Large intestine (tissue), 3 donors: ENCODE measurements around the gene ICA1. TPM values are rescaled to one million over a fixed set of nuclear protein-coding genes. Genes with fewer than 3 reads are reported as not detected.

Experiments used
- DNase-seq, 2 donors: peaks; one replicate each; pipeline versions ENCODE4 v3.0.0 to v3.0.0-alpha.2; 2013
- H3K27ac ChIP-seq: one replicate; pipeline ENCODE4 v1.5.1; 2013; ENCODE audit warnings: low read length
- H3K27me3 ChIP-seq: 2 replicates; pipeline ENCODE4 v1.6.1; 2013; ENCODE audit warnings: low read length; ENCODE audit not compliant: control insufficient read depth, insufficient read depth
- H3K36me3 ChIP-seq: 2 replicates; pipeline ENCODE4 v1.6.1; 2013; ENCODE audit warnings: low read length; ENCODE audit not compliant: control insufficient read depth, insufficient read depth
- H3K4me1 ChIP-seq: one replicate; pipeline ENCODE4 v1.6.1; 2013; ENCODE audit warnings: low read length; ENCODE audit not compliant: control insufficient read depth, insufficient read depth
- H3K4me3 ChIP-seq: one replicate; pipeline ENCODE4 v1.5.1; 2013; ENCODE audit warnings: low read length
- H3K9me3 ChIP-seq: one replicate; pipeline ENCODE4 v1.6.1; 2013; ENCODE audit warnings: mild to moderate bottlenecking, low read depth, low read length, moderate library complexity; ENCODE audit not compliant: control insufficient read depth
- WGBS: methylation state at CpG from one replicate; pipeline ENCODE4 v1.1.5; 2013; ENCODE audit warnings: low lambda C conversion rate; ENCODE audit not compliant: insufficient coverage; 5-methylcytosine and 5-hydroxymethylcytosine counted together
- polyA plus RNA-seq: library from polyadenylated mRNA; unstranded; fragments of 120-200 nt; gene quantifications from one replicate; pipeline ENCODE4 v1.2.1, GENCODE V29; 2013

The ICA1 gene
- polyA plus RNA-seq, 1 donor, result 51.6 TPM

GRCh38 chr7:8228766-8229674 lies 32.9 kb downstream of the ICA1 start:
- Histone ChIP-seq H3K36me3 (peaks cover 8% of the 10 kb centered on the region), H3K27ac (no peak overlapping the region), H3K4me1 (no peaks in the 10 kb centered on the region), H3K4me3 (no peak overlapping the region), H3K27me3 (no peaks in the 10 kb centered on the region), H3K9me3 (no peaks in the 10 kb centered on the region)
- WGBS, result 92% methylated on average over 2 of the region's 6 CpGs
- DNase-seq, result no peak

DNA sequence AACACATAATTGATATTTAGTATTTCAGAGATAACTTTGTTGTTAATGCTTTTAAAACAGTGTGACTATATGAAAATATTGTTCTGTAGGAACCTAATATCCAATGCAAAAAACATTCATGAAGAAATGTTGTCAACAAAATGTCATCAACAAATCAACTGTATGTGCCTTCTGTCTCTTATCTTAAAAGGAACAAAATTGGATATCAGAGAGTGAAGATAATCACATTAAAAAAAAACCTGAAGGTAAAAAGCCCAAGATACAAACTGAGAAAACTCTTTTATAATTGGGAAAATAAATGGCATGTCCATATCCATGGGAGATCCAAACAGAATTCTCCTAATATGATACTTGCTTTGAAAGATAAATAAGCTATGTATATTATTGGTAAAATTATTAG lies 33.9 kb downstream of the ICA1 start:
- Histone ChIP-seq H3K27me3 (no peaks in the 10 kb centered on the region), H3K27ac (no peak overlapping the region), H3K4me1 (no peaks in the 10 kb centered on the region), H3K36me3 (peaks cover 5% of the 10 kb centered on the region), H3K9me3 (no peaks in the 10 kb centered on the region), H3K4me3 (no peak overlapping the region)
- no peak for DNase-seq

- Histone ChIP-seq H3K4me3 (no peak overlapping the region), H3K4me1 (no peaks in the 10 kb centered on the region), H3K27me3 (no peaks in the 10 kb centered on the region), H3K36me3 (peaks cover 5% of the 10 kb centered on the region), H3K9me3 (no peaks in the 10 kb centered on the region), H3K27ac (no peak overlapping the region)
- WGBS, result no CpG with 5 or more reads among the region's 3 CpGs
- no peak for DNase-seq
Measured at GRCh38 chr7:8227261-8227660, 34.7 kb downstream of the ICA1 start.

- Histone ChIP-seq H3K4me1 (no peaks in the 10 kb centered on the region), H3K27ac (no peak overlapping the region), H3K36me3 (peaks cover 5% of the 10 kb centered on the region), H3K27me3 (no peaks in the 10 kb centered on the region), H3K9me3 (no peaks in the 10 kb centered on the region), H3K4me3 (no peak overlapping the region)
- no peak for DNase-seq
- WGBS, result no CpG with 5 or more reads among the region's 2 CpGs
Measured at GRCh38 chr7:8226501-8226900, 35.5 kb downstream of the ICA1 start.

DNA sequence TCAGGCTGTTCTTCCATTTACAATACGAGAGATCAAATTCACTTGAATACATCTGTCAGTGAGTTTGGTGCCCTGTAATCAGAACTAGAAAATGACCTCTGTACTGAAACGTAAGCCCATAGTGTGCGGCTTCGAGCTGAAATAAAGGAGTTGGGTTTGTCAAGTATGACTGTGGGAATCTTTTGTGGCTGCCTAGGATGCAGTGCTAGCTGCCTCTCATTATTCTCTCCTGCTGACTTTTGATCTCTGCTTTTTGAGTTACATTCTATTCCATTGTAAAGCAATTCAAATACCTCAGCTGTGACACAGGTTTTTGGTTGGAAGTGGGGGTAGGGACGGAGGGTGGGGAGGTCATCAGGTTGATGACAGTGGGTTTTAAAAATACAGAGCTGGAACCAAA lies 40.4 kb downstream of the ICA1 start:
- H3K36me3 ChIP-seq, result peaks cover 15% of the 10 kb centered on the region
- H3K9me3 ChIP-seq, result no peaks in the 10 kb centered on the region
- no peak overlapping the region for H3K4me3 ChIP-seq
- H3K27ac ChIP-seq, result no peak overlapping the region
- no CpG with 5 or more reads among the region's 5 CpGs for WGBS
- DNase-seq, result no peak
- no peaks in the 10 kb centered on the region for H3K27me3 ChIP-seq
- no peaks in the 10 kb centered on the region for H3K4me1 ChIP-seq

GRCh38 chr7:8221101-8221495 lies 40.9 kb downstream of the ICA1 start:
- H3K4me1 ChIP-seq, result no peaks in the 10 kb centered on the region
- peaks cover 15% of the 10 kb centered on the region for H3K36me3 ChIP-seq
- DNase-seq, result no peak
- WGBS, result 100% methylated on average over 1 of the region's 5 CpGs
- no peaks in the 10 kb centered on the region for H3K27me3 ChIP-seq
- no peak overlapping the region for H3K27ac ChIP-seq
- H3K9me3 ChIP-seq, result no peaks in the 10 kb centered on the region
- H3K4me3 ChIP-seq, result no peak overlapping the region

- Histone ChIP-seq H3K36me3 (peaks cover 19% of the 10 kb centered on the region), H3K4me3 (no peak overlapping the region), H3K27ac (no peak overlapping the region), H3K4me1 (no peaks in the 10 kb centered on the region), H3K27me3 (no peaks in the 10 kb centered on the region), H3K9me3 (no peaks in the 10 kb centered on the region)
- no CpG with 5 or more reads among the region's 7 CpGs for WGBS
- no peak for DNase-seq
Measured at GRCh38 chr7:8220376-8221100, 41.4 kb downstream of the ICA1 start.

- no peak overlapping the region for H3K27ac ChIP-seq
- DNase-seq, result peak; percentile 38 to 45
- H3K36me3 ChIP-seq, result peaks cover 26% of the 10 kb centered on the region
- H3K4me3 ChIP-seq, result no peak overlapping the region
- no peaks in the 10 kb centered on the region for H3K9me3 ChIP-seq
- no peaks in the 10 kb centered on the region for H3K4me1 ChIP-seq
- H3K27me3 ChIP-seq, result no peaks in the 10 kb centered on the region
- WGBS, result 29% methylated on average over 2 of the region's 7 CpGs
Measured at GRCh38 chr7:8217200-8218068, 44.5 kb downstream of the ICA1 start.

DNA sequence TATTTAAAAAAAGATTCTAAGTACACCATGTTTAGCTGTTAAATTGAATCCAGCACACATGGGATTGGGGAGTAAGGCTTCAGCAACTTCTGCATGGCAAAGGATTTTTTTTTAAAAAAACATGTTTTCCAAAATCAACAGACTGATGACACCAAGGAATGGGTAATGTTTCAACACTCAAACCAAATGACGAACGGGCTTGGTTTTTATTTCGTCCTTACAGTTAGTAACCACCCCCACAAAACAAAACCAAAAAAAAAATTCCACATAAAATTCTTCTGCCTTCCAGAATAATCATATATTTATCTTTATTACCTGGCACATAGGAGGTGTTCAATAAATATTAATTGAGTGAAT lies 45.7 kb downstream of the ICA1 start:
- WGBS, result 100% methylated on average over 1 of the region's 3 CpGs
- Histone ChIP-seq H3K9me3 (no peaks in the 10 kb centered on the region), H3K36me3 (peaks cover 26% of the 10 kb centered on the region), H3K27me3 (no peaks in the 10 kb centered on the region), H3K4me3 (no peak overlapping the region), H3K27ac (no peak overlapping the region), H3K4me1 (no peaks in the 10 kb centered on the region)
- DNase-seq, result no peak

- WGBS, result no CpG with 5 or more reads among the region's 6 CpGs
- no peak overlapping the region for H3K4me3 ChIP-seq
- H3K27ac ChIP-seq, result no peak overlapping the region
Measured at GRCh38 chr7:8215648-8216333, 46.2 kb downstream of the ICA1 start.

More at GRCh38 chr7:8215648-8216333, 46.2 kb downstream of the ICA1 start:
- H3K9me3 ChIP-seq, result no peaks in the 10 kb centered on the region
- no peak for DNase-seq
- H3K36me3 ChIP-seq, result peaks cover 26% of the 10 kb centered on the region
- H3K4me1 ChIP-seq, result no peaks in the 10 kb centered on the region
- no peaks in the 10 kb centered on the region for H3K27me3 ChIP-seq
